Activated CD8-positive, alpha-beta T cell treated with anti-CD3 and anti-CD28 coated beads for 36 hours (primary cell): ENCODE data around the gene PRAMEF13. TPM values are rescaled to one million over a fixed set of nuclear protein-coding genes. Genes with fewer than 3 reads are reported as not detected.
"Not testable (repeated sequence)": the region's sequence is repeated elsewhere in the genome, so short reads cannot be mapped to it uniquely, and the experiment has no call there.

Experiments used
- ATAC-seq: fragments of 200-7000 bp; cut with Tn5 transposase; one replicate; pipeline ENCODE4 v1.10.0; 2021; ENCODE audit warnings: mild to moderate bottlenecking, moderate library complexity
- CTCF ChIA-PET: fragments of 350-600 bp; sonication (Branson Sonifier 250); formaldehyde crosslinking; loops from one replicate; lab custom pipeline; 2021; ENCODE audit warnings: antibody characterized with exemption; lab: Charles Lee
- POLR2A ChIA-PET: fragments of 350-600 bp; sonication (Branson Sonifier 250); formaldehyde crosslinking; loops from one replicate; lab custom pipeline; 2021; ENCODE audit warnings: antibody characterized with exemption; lab: Charles Lee
- DNase-seq: peaks from one replicate; pipeline ENCODE4 v3.0.0-alpha.2; 2020
- H3K27ac Mint-ChIP-seq: one replicate; pipeline ENCODE4 v1.8.0; 2021; ENCODE audit warnings: mild to moderate bottlenecking, mixed read lengths
- H3K27me3 Mint-ChIP-seq: one replicate; pipeline ENCODE4 v1.8.0; 2021; ENCODE audit warnings: mixed read lengths
- H3K36me3 Mint-ChIP-seq: one replicate; pipeline ENCODE4 v1.8.0; 2021; ENCODE audit warnings: low read depth, mixed read lengths
- H3K4me1 Mint-ChIP-seq: one replicate; pipeline ENCODE4 v1.8.0; 2021; ENCODE audit warnings: low read depth, mixed read lengths
- H3K4me3 Mint-ChIP-seq: one replicate; pipeline ENCODE4 v1.8.0; 2021; ENCODE audit warnings: mild to moderate bottlenecking, moderate library complexity, mixed read lengths
- H3K9me3 Mint-ChIP-seq: one replicate; pipeline ENCODE4 v1.8.0; 2021; ENCODE audit warnings: mixed read lengths
- intact Hi-C: fragments of 100-400 bp; cut with micrococcal nuclease; formaldehyde crosslinking; loops from one replicate; pipeline ENCODE4 v1.10.0; 2022
- total RNA-seq, 2 experiments: library from RNA; stranded (reverse); gene quantifications; one replicate each; pipeline ENCODE4 v1.2.3, GENCODE V29; 2021

Gene PRAMEF13
- not detected for total RNA-seq

GRCh38 chr1:13201309-13201708 lies at the start of gene PRAMEF13:
TSS of gene PRAMEF13 (minus strand) at chr1:13201409. CDS start at chr1:13199589, 1,820 bp downstream.
- DNase-seq, H3K4me1 Mint-ChIP-seq, H3K36me3 Mint-ChIP-seq, ATAC-seq, H3K9me3 Mint-ChIP-seq, H3K27ac Mint-ChIP-seq, intact Hi-C loops, POLR2A ChIA-PET, H3K4me3 Mint-ChIP-seq, CTCF ChIA-PET, H3K27me3 Mint-ChIP-seq: not testable (repeated sequence)

- CTCF ChIA-PET, DNase-seq, intact Hi-C loops, H3K9me3 Mint-ChIP-seq, H3K36me3 Mint-ChIP-seq, H3K27me3 Mint-ChIP-seq, POLR2A ChIA-PET, H3K4me3 Mint-ChIP-seq, H3K27ac Mint-ChIP-seq, H3K4me1 Mint-ChIP-seq, ATAC-seq: not testable (repeated sequence)
These were observed 45.9 kb upstream of the PRAMEF13 start for GRCh38 chr1:13247122-13247521.

- H3K4me1 Mint-ChIP-seq, H3K27ac Mint-ChIP-seq, CTCF ChIA-PET, H3K27me3 Mint-ChIP-seq, intact Hi-C loops, DNase-seq, H3K4me3 Mint-ChIP-seq, H3K9me3 Mint-ChIP-seq, POLR2A ChIA-PET, ATAC-seq, H3K36me3 Mint-ChIP-seq: not testable (repeated sequence)
These were observed 45.3 kb upstream of the PRAMEF13 start for GRCh38 chr1:13246554-13246871.

GRCh38 chr1:13245841-13246553 lies 44.8 kb upstream of the PRAMEF13 start:
- H3K4me3 Mint-ChIP-seq, ATAC-seq, H3K9me3 Mint-ChIP-seq, H3K27ac Mint-ChIP-seq, H3K27me3 Mint-ChIP-seq, POLR2A ChIA-PET, CTCF ChIA-PET, H3K36me3 Mint-ChIP-seq, intact Hi-C loops, H3K4me1 Mint-ChIP-seq, DNase-seq: not testable (repeated sequence)

GRCh38 chr1:13243536-13244263 lies 42.5 kb upstream of the PRAMEF13 start:
- ATAC-seq, H3K4me3 Mint-ChIP-seq, H3K27me3 Mint-ChIP-seq, DNase-seq, CTCF ChIA-PET, H3K27ac Mint-ChIP-seq, intact Hi-C loops, H3K4me1 Mint-ChIP-seq, H3K36me3 Mint-ChIP-seq, H3K9me3 Mint-ChIP-seq: not testable (repeated sequence)
- POLR2A ChIA-PET: interaction anchor here (0.8 kb wide), 1 partner anchor 1340 kb away, joined by 3 read pairs; no protein-coding TSS in a partner anchor

GRCh38 chr1:13239633-13240032 lies 38.4 kb upstream of the PRAMEF13 start:
- H3K4me3 Mint-ChIP-seq, intact Hi-C loops, DNase-seq, H3K27ac Mint-ChIP-seq, H3K9me3 Mint-ChIP-seq, CTCF ChIA-PET, ATAC-seq, H3K4me1 Mint-ChIP-seq, H3K27me3 Mint-ChIP-seq, H3K36me3 Mint-ChIP-seq: not testable (repeated sequence)
- POLR2A ChIA-PET: interaction anchor here (0.6 kb wide), 1 partner anchor 553 kb away, joined by 3 read pairs; no protein-coding TSS in a partner anchor

GRCh38 chr1:13237572-13237971 lies 36.4 kb upstream of the PRAMEF13 start:
- ATAC-seq, POLR2A ChIA-PET, H3K9me3 Mint-ChIP-seq, H3K27me3 Mint-ChIP-seq, intact Hi-C loops, H3K4me3 Mint-ChIP-seq, H3K4me1 Mint-ChIP-seq, CTCF ChIA-PET, H3K27ac Mint-ChIP-seq, DNase-seq, H3K36me3 Mint-ChIP-seq: not testable (repeated sequence)

- H3K36me3 Mint-ChIP-seq, POLR2A ChIA-PET, DNase-seq: not testable (repeated sequence)
These were observed 32.8 kb upstream of the PRAMEF13 start for GRCh38 chr1:13234057-13234456.

GRCh38 chr1:13232056-13232455 lies 30.8 kb upstream of the PRAMEF13 start:
- H3K36me3 Mint-ChIP-seq, CTCF ChIA-PET, POLR2A ChIA-PET, DNase-seq, intact Hi-C loops, ATAC-seq, H3K9me3 Mint-ChIP-seq, H3K27ac Mint-ChIP-seq, H3K27me3 Mint-ChIP-seq, H3K4me3 Mint-ChIP-seq, H3K4me1 Mint-ChIP-seq: not testable (repeated sequence)

More at GRCh38 chr1:13234057-13234456, 32.8 kb upstream of the PRAMEF13 start:
- H3K27ac Mint-ChIP-seq, ATAC-seq, H3K27me3 Mint-ChIP-seq, H3K4me1 Mint-ChIP-seq, H3K4me3 Mint-ChIP-seq, intact Hi-C loops, CTCF ChIA-PET, H3K9me3 Mint-ChIP-seq: not testable (repeated sequence)

- H3K27ac Mint-ChIP-seq, intact Hi-C loops, POLR2A ChIA-PET, H3K36me3 Mint-ChIP-seq, H3K9me3 Mint-ChIP-seq, H3K27me3 Mint-ChIP-seq, CTCF ChIA-PET, ATAC-seq, DNase-seq, H3K4me3 Mint-ChIP-seq, H3K4me1 Mint-ChIP-seq: not testable (repeated sequence)
These were observed 30.0 kb upstream of the PRAMEF13 start for GRCh38 chr1:13231061-13231750.

- POLR2A ChIA-PET, DNase-seq, H3K27me3 Mint-ChIP-seq, intact Hi-C loops, H3K4me1 Mint-ChIP-seq, CTCF ChIA-PET, H3K9me3 Mint-ChIP-seq, H3K4me3 Mint-ChIP-seq, H3K27ac Mint-ChIP-seq, H3K36me3 Mint-ChIP-seq, ATAC-seq: not testable (repeated sequence)
These were observed 29.4 kb upstream of the PRAMEF13 start for GRCh38 chr1:13230601-13231000.
